CD4-positive, alpha-beta memory T cell (primary cell): ENCODE data around the gene KHDC1. TPM values are rescaled to one million over a fixed set of nuclear protein-coding genes. Genes with fewer than 3 reads are reported as not detected.

Experiments
- CTCF ChIA-PET: fragments of 350-600 bp; sonication (Branson Sonifier 250); formaldehyde crosslinking; loops from one replicate; lab custom pipeline; 2021; ENCODE audit warnings: inconsistent platforms; ENCODE audit not compliant: partially characterized antibody; lab: Charles Lee
- POLR2A ChIA-PET: fragments of 350-600 bp; sonication (Branson Sonifier 250); formaldehyde crosslinking; loops from one replicate; lab custom pipeline; 2021; ENCODE audit not compliant: partially characterized antibody; lab: Charles Lee
- DNase-seq, 5 donors: peaks; one replicate each; pipeline versions ENCODE4 v3.0.0 to v3.0.0-alpha.2; 2020 to 2022; ENCODE audit warnings: mixed read lengths in 1 of 5
- H3K27ac ChIP-seq: one replicate; pipeline ENCODE4 v1.7.0; 2013; ENCODE audit warnings: low read depth, low read length
- H3K27me3 ChIP-seq: 2 replicates; pipeline ENCODE4 v1.7.0; 2013; ENCODE audit warnings: mild to moderate bottlenecking, low read length, moderate library complexity; ENCODE audit not compliant: insufficient read depth
- H3K36me3 ChIP-seq: 2 replicates; pipeline ENCODE4 v1.7.0; 2013; ENCODE audit warnings: mild to moderate bottlenecking, low read length, moderate library complexity; ENCODE audit not compliant: insufficient read depth
- H3K4me1 ChIP-seq: 2 replicates; pipeline ENCODE4 v1.7.0; 2013; ENCODE audit warnings: mild to moderate bottlenecking, low read length, moderate library complexity; ENCODE audit not compliant: insufficient read depth
- H3K4me3 ChIP-seq, 2 donors: one replicate each; pipeline ENCODE4 v1.7.0; 2013; ENCODE audit warnings: low read length in 2 of 2, mild to moderate bottlenecking in 1 of 2
- H3K9me3 ChIP-seq, 2 donors: one replicate each; pipeline ENCODE4 v1.7.0; 2013; ENCODE audit warnings: low read length in 2 of 2, control low read depth in 1 of 2; ENCODE audit not compliant: control insufficient read depth in 1 of 2
- H3K27ac Mint-ChIP-seq, 7 donors: one replicate each; pipeline ENCODE4 v1.8.0; 2020 to 2021; ENCODE audit warnings: mixed read lengths in 7 of 7, mild to moderate bottlenecking in 6 of 7, inconsistent platforms in 3 of 7, moderate library complexity in 3 of 7
- H3K27me3 Mint-ChIP-seq, 2 donors: one replicate each; pipeline ENCODE4 v1.8.0; 2020 to 2021; ENCODE audit warnings: mixed read lengths in 2 of 2
- H3K36me3 Mint-ChIP-seq, 2 donors: one replicate each; pipeline ENCODE4 v1.8.0; 2020 to 2021; ENCODE audit warnings: mixed read lengths in 2 of 2, inconsistent platforms in 1 of 2, mild to moderate bottlenecking in 1 of 2
- H3K4me1 Mint-ChIP-seq, 4 donors: one replicate each; pipeline ENCODE4 v1.8.0; 2020 to 2021; ENCODE audit warnings: mixed read lengths in 4 of 4, mild to moderate bottlenecking in 1 of 4
- H3K4me3 Mint-ChIP-seq, 8 donors: one replicate each; pipeline ENCODE4 v1.8.0; 2020 to 2021; ENCODE audit warnings: mixed read lengths in 8 of 8, mild to moderate bottlenecking in 7 of 8, moderate library complexity in 6 of 8, inconsistent platforms in 3 of 8
- H3K9me3 Mint-ChIP-seq, 8 donors: one replicate each; pipeline ENCODE4 v1.8.0; 2020 to 2021; ENCODE audit warnings: mixed read lengths in 8 of 8, mild to moderate bottlenecking in 5 of 8, inconsistent platforms in 3 of 8, moderate library complexity in 1 of 8
- intact Hi-C: fragments of 100-400 bp; cut with micrococcal nuclease; formaldehyde crosslinking; loops from one replicate; pipeline ENCODE4 v1.15.1; 2023
- polyA plus RNA-seq, 2 donors: library from polyadenylated mRNA; unstranded; fragments of 300-500 nt; fragmentation: Illumina TruSeq; gene quantifications; one replicate each; pipeline ENCODE4 v1.2.3, GENCODE V29; 2021
- total RNA-seq, 2 experiments: library from RNA; stranded (reverse); gene quantifications; one replicate each; pipeline ENCODE4 v1.2.3, GENCODE V29; 2021

The KHDC1 gene
- total and polyA plus RNA-seq, 4 experiments from 2014 or later: 1.0 to 3.5 (median 1.7) TPM

GRCh38 chr6:73252703-73253102 is 10.3 kb downstream of the KHDC1 start:
- Histone ChIP-seq H3K4me3 (no peak overlapping the region), H3K9me3 (no peaks in the 10 kb centered on the region), H3K27me3 (no peaks in the 10 kb centered on the region), H3K4me1 (no peaks in the 10 kb centered on the region), H3K36me3 (no peaks in the 10 kb centered on the region), H3K27ac (no peak overlapping the region)
- Mint-ChIP-seq H3K27ac (no peak overlapping the region), H3K9me3 (no peaks in the 10 kb centered on the region), H3K27me3 (peaks cover 1 to 2% of the 10 kb centered on the region in 2 donors), H3K36me3 (no peaks in the 10 kb centered on the region), H3K4me1 (peaks cover 0 to 1% (median 0%) of the 10 kb centered on the region in 4 donors), H3K4me3 (no peak overlapping the region)
- POLR2A ChIA-PET: interaction anchor here (1.5 kb wide), 1 partner anchor 9 kb away, joined by 5 read pairs; no protein-coding TSS in a partner anchor
- intact Hi-C loops: no loop called here
- no peak for DNase-seq
- CTCF ChIA-PET: no interaction called here

- Mint-ChIP-seq H3K27me3 (peaks cover 3% of the 10 kb centered on the region in 2 donors), H3K9me3 (no peaks in the 10 kb centered on the region)
Observed at GRCh38 chr6:73250016-73250415, 13.0 kb downstream of the KHDC1 start.

GRCh38 chr6:73248192-73248903 is 14.6 kb downstream of the KHDC1 start:
- H3K4me1 Mint-ChIP-seq: peaks cover 0 to 1% (median 0%) of the 10 kb centered on the region in 4 donors
- POLR2A ChIA-PET: no interaction called here

More at GRCh38 chr6:73250016-73250415, 13.0 kb downstream of the KHDC1 start:
- ChIA-PET POLR2A (no interaction called here), CTCF (no interaction called here)
- Mint-ChIP-seq H3K4me3 (no peak overlapping the region), H3K4me1 (peaks cover 0 to 1% (median 0%) of the 10 kb centered on the region in 4 donors), H3K36me3 (no peaks in the 10 kb centered on the region), H3K27ac (no peak overlapping the region)
- no peak overlapping the region for H3K4me3 ChIP-seq
- DNase-seq: no peak
- H3K27ac ChIP-seq: no peak overlapping the region
- H3K36me3 ChIP-seq: no peaks in the 10 kb centered on the region
- no peaks in the 10 kb centered on the region for H3K4me1 ChIP-seq
- no peaks in the 10 kb centered on the region for H3K27me3 ChIP-seq
- intact Hi-C loops: no loop called here
- no peaks in the 10 kb centered on the region for H3K9me3 ChIP-seq

GRCh38 chr6:73242001-73242400 is 21.0 kb downstream of the KHDC1 start:
- CTCF ChIA-PET: no interaction called here
- POLR2A ChIA-PET: no interaction called here
- Histone ChIP-seq H3K9me3 (no peaks in the 10 kb centered on the region), H3K4me1 (no peaks in the 10 kb centered on the region), H3K27ac (no peak overlapping the region), H3K27me3 (no peaks in the 10 kb centered on the region), H3K36me3 (no peaks in the 10 kb centered on the region), H3K4me3 (no peak overlapping the region)
- Mint-ChIP-seq H3K27me3 (peaks cover 0 to 3% of the 10 kb centered on the region in 2 donors), H3K4me3 (no peak overlapping the region), H3K4me1 (no peaks in the 10 kb centered on the region), H3K27ac (no peak overlapping the region), H3K9me3 (no peaks in the 10 kb centered on the region), H3K36me3 (no peaks in the 10 kb centered on the region)
- intact Hi-C loops: no loop called here
- no peak for DNase-seq

More at GRCh38 chr6:73248192-73248903, 14.6 kb downstream of the KHDC1 start:
- intact Hi-C loops: no loop called here
- H3K27ac Mint-ChIP-seq: no peak overlapping the region
- no peak overlapping the region for H3K4me3 ChIP-seq
- H3K9me3 ChIP-seq: no peaks in the 10 kb centered on the region
- no peaks in the 10 kb centered on the region for H3K36me3 ChIP-seq
- no peaks in the 10 kb centered on the region for H3K9me3 Mint-ChIP-seq
- no peaks in the 10 kb centered on the region for H3K36me3 Mint-ChIP-seq
- H3K27me3 Mint-ChIP-seq: peaks cover 3% of the 10 kb centered on the region in 2 donors
- CTCF ChIA-PET: no interaction called here
- DNase-seq: no peak
- H3K4me3 Mint-ChIP-seq: no peak overlapping the region
- no peaks in the 10 kb centered on the region for H3K27me3 ChIP-seq
- H3K27ac ChIP-seq: no peak overlapping the region
- no peaks in the 10 kb centered on the region for H3K4me1 ChIP-seq

GRCh38 chr6:73240730-73241129 is 22.3 kb downstream of the KHDC1 start:
- Mint-ChIP-seq H3K27ac (no peak overlapping the region), H3K4me3 (no peak overlapping the region), H3K27me3 (peaks cover 0 to 2% of the 10 kb centered on the region in 2 donors), H3K9me3 (no peaks in the 10 kb centered on the region), H3K4me1 (no peaks in the 10 kb centered on the region), H3K36me3 (no peaks in the 10 kb centered on the region)
- Histone ChIP-seq H3K36me3 (no peaks in the 10 kb centered on the region), H3K4me1 (no peaks in the 10 kb centered on the region), H3K27me3 (no peaks in the 10 kb centered on the region), H3K27ac (no peak overlapping the region), H3K9me3 (no peaks in the 10 kb centered on the region), H3K4me3 (no peak overlapping the region)
- intact Hi-C loops: no loop called here
- no peak for DNase-seq
- ChIA-PET POLR2A (no interaction called here), CTCF (no interaction called here)

- Mint-ChIP-seq H3K9me3 (no peaks in the 10 kb centered on the region), H3K27ac (no peak overlapping the region), H3K27me3 (peaks cover 0 to 2% of the 10 kb centered on the region in 2 donors), H3K4me3 (no peak overlapping the region), H3K4me1 (no peaks in the 10 kb centered on the region), H3K36me3 (no peaks in the 10 kb centered on the region)
- POLR2A ChIA-PET: interaction anchor here (0.9 kb wide), 1 partner anchor 9 kb away, joined by 4 read pairs; no protein-coding TSS in a partner anchor
- intact Hi-C loops: no loop called here
- Histone ChIP-seq H3K27ac (no peak overlapping the region), H3K4me1 (no peaks in the 10 kb centered on the region), H3K4me3 (no peak overlapping the region), H3K9me3 (no peaks in the 10 kb centered on the region), H3K27me3 (no peaks in the 10 kb centered on the region), H3K36me3 (no peaks in the 10 kb centered on the region)
- CTCF ChIA-PET: no interaction called here
- DNase-seq: no peak
Observed at GRCh38 chr6:73236144-73236750, 26.7 kb downstream of the KHDC1 start.

- H3K4me1 Mint-ChIP-seq: no peaks in the 10 kb centered on the region
- H3K4me3 Mint-ChIP-seq: no peak overlapping the region
- H3K27ac Mint-ChIP-seq: no peak overlapping the region
- H3K27me3 Mint-ChIP-seq: no peaks in the 10 kb centered on the region
- H3K4me1 ChIP-seq: no peaks in the 10 kb centered on the region
- H3K36me3 ChIP-seq: no peaks in the 10 kb centered on the region
- DNase-seq: no peak
- H3K9me3 ChIP-seq: no peaks in the 10 kb centered on the region
- CTCF ChIA-PET: no interaction called here
- no peak overlapping the region for H3K27ac ChIP-seq
- H3K4me3 ChIP-seq: no peak overlapping the region
- no peaks in the 10 kb centered on the region for H3K9me3 Mint-ChIP-seq
- POLR2A ChIA-PET: no interaction called here
- intact Hi-C loops: no loop called here
- no peaks in the 10 kb centered on the region for H3K36me3 Mint-ChIP-seq
- H3K27me3 ChIP-seq: no peaks in the 10 kb centered on the region
Observed at GRCh38 chr6:73234733-73235132, 28.3 kb downstream of the KHDC1 start.
